K562 (cell line): ENCODE measurements around the gene LEUTX. TPM values are rescaled to one million over a fixed set of nuclear protein-coding genes. Genes with fewer than 3 reads are reported as not detected.

Source experiments
- CBFA2T2 ChIP-seq: fragments of 450-650 bp; conservative IDR thresholded peaks from 2 replicates; pipeline ENCODE4 v1.6.1; 2017; ENCODE audit warnings: mild to moderate bottlenecking
- ETV5 ChIP-seq: sonication (generic); formaldehyde crosslinking; IDR thresholded peaks from 2 replicates; pipeline ENCODE4 v1.4.0; 2020; ENCODE audit warnings: low read depth, mild to moderate bottlenecking, missing genetic modification reagents
- GATAD2B ChIP-seq: fragments of 450-650 bp; IDR thresholded peaks from 2 replicates; pipeline ENCODE4 v1.6.1; 2017; ENCODE audit warnings: mild to moderate bottlenecking, borderline replicate concordance
- ID3 ChIP-seq, 2 experiments: fragments of 250-450 bp in 1 of 2; fragments of 450-650 bp in 1 of 2; sonication (Bioruptor Pico) in 1 of 2; IDR thresholded peaks; 2 replicates each; pipeline versions ENCODE4 v1.6.1 to v1.8.0; 2016 to 2021; ENCODE audit warnings: mild to moderate bottlenecking in 2 of 2, moderate library complexity in 2 of 2, missing compliant biosample characterization in 1 of 2, missing genetic modification characterization in 1 of 2
- MAFG ChIP-seq: fragments of 450-650 bp; conservative IDR thresholded peaks from 2 replicates; pipeline ENCODE4 v1.6.1; 2016; ENCODE audit warnings: missing genetic modification characterization, missing compliant biosample characterization
- MCM3 ChIP-seq: fragments of 450-650 bp; IDR thresholded peaks from 2 replicates; pipeline ENCODE4 v1.6.1; 2016
- NFE2 ChIP-seq: IDR thresholded peaks from 2 replicates; pipeline ENCODE4 v1.6.1; 2014; ENCODE audit warnings: antibody characterized with exemption, low read depth
- NFYB ChIP-seq: IDR thresholded peaks from 2 replicates; pipeline ENCODE4 v1.6.1; 2011; ENCODE audit warnings: mild to moderate bottlenecking, moderate library complexity; ENCODE audit not compliant: insufficient read length; ENCODE audit errors: extremely low read depth
- NONO ChIP-seq, 2 experiments: fragments of 200-400 bp in 1 of 2; fragments of 450-650 bp in 1 of 2; formaldehyde crosslinking in 1 of 2; IDR thresholded peaks; 2 replicates each; pipeline ENCODE4 v1.6.1; 2017; ENCODE audit warnings: low read depth in 2 of 2, mild to moderate bottlenecking in 2 of 2, moderate library complexity in 2 of 2, low read length in 1 of 2
- SAP30 ChIP-seq: fragments of 200-600 bp; sonication (generic); IDR thresholded peaks from 2 replicates; pipeline ENCODE4 v1.6.1; 2012; ENCODE audit warnings: borderline replicate concordance, low read depth, mild to moderate bottlenecking, moderate library complexity, low read length, control low read depth, inconsistent platforms; ENCODE audit not compliant: insufficient read depth, poor library complexity, severe bottlenecking
- SMARCB1 ChIP-seq: IDR thresholded peaks from 2 replicates; pipeline ENCODE4 v1.6.1; 2011; ENCODE audit warnings: improper control_type of control experiment, low read depth; ENCODE audit not compliant: insufficient read length
- ZFP91 ChIP-seq: sonication (generic); formaldehyde crosslinking; IDR thresholded peaks from 2 replicates; pipeline ENCODE4 v1.8.0; 2022; ENCODE audit warnings: mild to moderate bottlenecking, missing genetic modification reagents
- ZNF224 ChIP-seq: sonication (generic); formaldehyde crosslinking; IDR thresholded peaks from 2 replicates; pipeline ENCODE4 v1.8.0; 2022; ENCODE audit warnings: mild to moderate bottlenecking, missing genetic modification reagents
- ZNF407 ChIP-seq: fragments of 450-650 bp; IDR thresholded peaks from 2 replicates; pipeline ENCODE4 v1.6.1; 2016; ENCODE audit warnings: low read depth
- ZNF764 ChIP-seq: fragments of 250-450 bp; sonication (Bioruptor Pico); IDR thresholded peaks from 2 replicates; pipeline ENCODE4 v1.4.0; 2020; ENCODE audit warnings: low read depth, mild to moderate bottlenecking, moderate library complexity
- polyA plus RNA-seq, 8 experiments: library from polyadenylated mRNA; depleted of rRNA in 4 of 8; stranded (reverse) in 5 of 8; unstranded in 3 of 8; fragments of >200 nt; fragmentation: Nextera tagmentation in 2 of 8; fragmentation: Illumina TruSeq in 1 of 8; extraction: Ambion mirVana in 2 of 8; extraction: Trizol in 1 of 8; gene quantifications; 2 replicates each; pipeline versions ENCODE4 v1.2.1 to v1.2.3, GENCODE V29; 2011 to 2014; ENCODE audit warnings: inconsistent platforms in 1 of 8, missing spikeins in 1 of 8
- total RNA-seq, 7 experiments: library from RNA; depleted of rRNA in 6 of 7; stranded (reverse); fragments of >200 nt in 6 of 7; fragmentation: Illumina TruSeq in 2 of 7; extraction: Trizol in 2 of 7; gene quantifications; 2 replicates each; pipeline versions ENCODE4 v1.2.1 to v1.2.3, GENCODE V29; 2011 to 2021; ENCODE audit warnings: low replicate concordance in 1 of 7

Gene LEUTX
- total and polyA plus RNA-seq, 9 of the 15 experiments (the other 6 are each of a cell fraction or from before 2014, with no cell fraction given) = not detected

GRCh38 chr19:39833464-39834286 is 55.0 kb downstream of the LEUTX start, which contains the start of gene DYRK1B (continued):
- no peak for TF ChIP-seq ZNF407
- no peak; the same call in 1 of the 2 replicates for TF ChIP-seq ETV5
- no peak for TF ChIP-seq SMARCB1
- no peak for TF ChIP-seq NFE2
- TF ChIP-seq ID3 (CRISPR knock-in tag; IDR thresholded peaks at IDR 0.05) = no peak
- TF ChIP-seq ID3 (tag; IDR thresholded peaks at IDR 0.05) = peak; percentile 46; the same call in 1 of the 2 replicates
- TF ChIP-seq MAFG (tag) = no peak
- TF ChIP-seq MCM3 = no peak
- no peak for TF ChIP-seq ZNF764
- no peak for TF ChIP-seq ZFP91 (CRISPR knock-in tag)
- TF ChIP-seq GATAD2B = no peak
- TF ChIP-seq NONO (IDR thresholded peaks at IDR 0.05; ENCODE audit: low read depth in 2 of 2, low read length in 1 of 2) = peak in 1 of 2 experiments; percentile 14; a peak in 1 of 4 replicates
- peak; percentile 93 for TF ChIP-seq SAP30
- TF ChIP-seq CBFA2T2 = peak; percentile 83
- no peak for TF ChIP-seq ZNF224 (CRISPR knock-in tag)
- TF ChIP-seq NFYB = peak; percentile 96
